Spleen (tissue), 7 donors: ENCODE data around the gene GNAO1.

ENCODE experiments used
- CTCF ChIP-seq, 11 experiments: fragments of 200-600 bp in 7 of 11; fragments of 450-650 bp in 4 of 11; sonication (generic) in 4 of 11; IDR thresholded peaks in 8 of 11; conservative IDR thresholded peaks in 3 of 11; 1 replicate in 7 of 11; 2 replicates in 4 of 11; pipeline versions ENCODE4 v1.4.0 to v1.8.0; 2016 to 2021; ENCODE audit warnings: antibody characterized with exemption in 11 of 11, inconsistent platforms in 4 of 11, mild to moderate bottlenecking in 1 of 11
- POLR2A ChIP-seq, 3 donors: fragments of 450-650 bp; IDR thresholded peaks; one replicate each; pipeline ENCODE4 v1.5.1; 2017; ENCODE audit warnings: antibody characterized with exemption in 3 of 3, mild to moderate bottlenecking in 1 of 3
- donor health status: DM: no; HTN: no; CAD: no; lungs with moderate emphysema.
- donor health status: DM: no; HTN: no; CAD: no.
- donor health status: DM: no; HTN: no; CAD: no.

GRCh38 chr16:56368545-56368944 is 177.3 kb downstream of the GNAO1 start:
- TF ChIP-seq CTCF (IDR thresholded peaks at IDR 0.05 in 8 of 11, conservative IDR thresholded peaks at IDR 0.05 in 3 of 11) (no peak), POLR2A (IDR thresholded peaks at IDR 0.05) (no peak)
